Uterus (tissue), 4 donors: ENCODE measurements around the gene HOXD1. TPM values are rescaled to one million over a fixed set of nuclear protein-coding genes. Genes with fewer than 3 reads are reported as not detected.

Experiments used
- DNase-seq, 2 donors: peaks; one replicate each; pipeline ENCODE4 v3.0.0-alpha.2; 2019 to 2020
- H3K27ac ChIP-seq, 2 donors: fragments of 200-600 bp; sonication (generic); 1 replicate in 1 of 2; 2 replicates in 1 of 2; pipeline ENCODE4 v1.5.1; 2016 to 2018
- H3K27me3 ChIP-seq, 2 donors: fragments of 200-600 bp; sonication (generic); one replicate each; pipeline ENCODE4 v1.5.1; 2018 to 2019; ENCODE audit warnings: control low read depth in 1 of 2
- H3K36me3 ChIP-seq, 2 donors: fragments of 200-600 bp; sonication (generic); one replicate each; pipeline ENCODE4 v1.5.1; 2019; ENCODE audit warnings: control low read depth in 1 of 2
- H3K4me1 ChIP-seq, 2 donors: fragments of 200-600 bp; sonication (generic); one replicate each; pipeline ENCODE4 v1.5.1; 2018 to 2019; ENCODE audit warnings: control low read depth in 1 of 2
- H3K4me3 ChIP-seq, 2 donors: fragments of 200-600 bp; sonication (generic); 1 replicate in 1 of 2; 2 replicates in 1 of 2; pipeline ENCODE4 v1.5.1; 2018 to 2019; ENCODE audit warnings: mild to moderate bottlenecking in 1 of 2
- H3K9me3 ChIP-seq, 2 donors: fragments of 200-600 bp; sonication (generic); one replicate each; pipeline ENCODE4 v1.5.1; 2019; ENCODE audit warnings: control low read depth in 1 of 2
- POLR2A ChIP-seq, 2 donors: fragments of 450-650 bp; IDR thresholded peaks; one replicate each; pipeline ENCODE4 v1.6.1; 2016; ENCODE audit warnings: antibody characterized with exemption in 2 of 2, mild to moderate bottlenecking in 1 of 2, moderate library complexity in 1 of 2
- intact Hi-C: fragments of 100-400 bp; cut with DNase I; formaldehyde crosslinking; loops from one replicate; pipeline ENCODE4 v1.15.1; 2023; ENCODE audit warnings: low total_unique reads
- microRNA counts, 2 donors: library from miRNA; unstranded; fragments of <30 nt; microRNA quantifications; one replicate each; lab custom pipeline; 2016 to 2017
- microRNA-seq: library from miRNA; unstranded; fragments of <30 nt; microRNA quantifications from one replicate; pipeline ENCODE4, GENCODE V29; 2016; ENCODE audit warnings: borderline microRNAs expressed, borderline replicate concordance
- small RNA-seq: library from RNA; depleted of rRNA; stranded (forward); fragments of <200 nt; gene quantifications from one replicate; pipeline ENCODE3, GENCODE V24; 2016
- total RNA-seq, 4 donors: library from RNA; depleted of rRNA in 3 of 4; stranded (reverse); fragments of >200 nt in 3 of 4; gene quantifications; one replicate each; pipeline versions ENCODE4 v1.1.0 to v1.2.4, GENCODE V29; 2014 to 2023
- TF ChIP-seq, protein P1 (sequence below), 4 experiments: fragments of 200-600 bp in 2 of 4; fragments of 450-650 bp in 2 of 4; sonication (generic) in 2 of 4; IDR thresholded peaks; one replicate each; pipeline ENCODE4 v1.5.1; 2016 to 2019; ENCODE audit warnings: antibody characterized with exemption in 4 of 4, mild to moderate bottlenecking in 2 of 4, moderate library complexity in 1 of 4
- donor health status: DM: yes; HTN: yes; CAD: no.

HOXD1 gene
- total RNA-seq, 4 donors from 2014 or later = 0.21 to 2.9 (median 0.52) TPM; not detected in 1

DNA sequence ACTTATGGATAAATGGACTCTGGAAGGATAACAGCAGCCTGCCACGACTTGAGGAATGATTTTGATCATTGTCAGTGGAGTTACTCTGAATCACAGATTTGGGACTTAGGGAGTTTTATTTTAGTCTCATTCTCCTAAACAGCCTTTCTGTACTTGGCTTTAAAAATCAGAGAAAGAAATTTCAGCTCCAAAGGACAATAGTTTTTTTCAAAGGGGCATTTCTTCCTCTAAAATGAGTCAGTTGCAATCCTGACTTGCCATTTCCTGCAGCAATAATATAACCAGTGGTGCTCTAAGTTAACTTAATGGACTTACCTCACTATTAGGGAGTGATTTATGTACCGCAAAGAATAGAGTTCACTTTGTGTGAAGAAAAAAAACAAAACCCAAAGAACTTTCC is 45.7 kb downstream of the HOXD1 start:
- Histone ChIP-seq H3K27me3 (no peaks in the 10 kb centered on the region), H3K4me3 (no peak overlapping the region), H3K9me3 (no peaks in the 10 kb centered on the region), H3K27ac (no peak overlapping the region), H3K36me3 (no peaks in the 10 kb centered on the region), H3K4me1 (no peaks in the 10 kb centered on the region)
- intact Hi-C loops = no loop called here
- DNase-seq = no peak
- TF ChIP-seq POLR2A (IDR thresholded peaks at IDR 0.05) = no peak

DNA sequence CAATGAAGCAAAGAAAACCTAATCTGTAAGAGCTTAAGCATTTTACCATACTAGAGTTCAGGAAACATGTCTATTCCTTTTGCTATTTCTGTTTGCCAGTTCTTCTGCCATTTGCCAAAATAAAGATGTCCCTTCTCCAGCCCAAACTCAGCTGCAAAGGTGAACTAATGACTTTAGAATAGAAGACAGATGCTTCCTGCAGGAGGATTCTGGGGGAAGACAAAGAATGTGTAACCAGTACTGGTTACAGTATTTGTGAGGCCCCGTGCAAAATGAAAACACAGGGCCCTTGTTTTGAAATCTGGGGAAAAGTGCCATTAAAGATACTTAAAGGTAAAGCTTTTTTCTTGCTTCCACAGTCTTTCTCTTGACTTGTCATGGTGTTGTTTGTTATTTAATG is 46.5 kb downstream of the HOXD1 start:
- TF ChIP-seq, protein P1, sequence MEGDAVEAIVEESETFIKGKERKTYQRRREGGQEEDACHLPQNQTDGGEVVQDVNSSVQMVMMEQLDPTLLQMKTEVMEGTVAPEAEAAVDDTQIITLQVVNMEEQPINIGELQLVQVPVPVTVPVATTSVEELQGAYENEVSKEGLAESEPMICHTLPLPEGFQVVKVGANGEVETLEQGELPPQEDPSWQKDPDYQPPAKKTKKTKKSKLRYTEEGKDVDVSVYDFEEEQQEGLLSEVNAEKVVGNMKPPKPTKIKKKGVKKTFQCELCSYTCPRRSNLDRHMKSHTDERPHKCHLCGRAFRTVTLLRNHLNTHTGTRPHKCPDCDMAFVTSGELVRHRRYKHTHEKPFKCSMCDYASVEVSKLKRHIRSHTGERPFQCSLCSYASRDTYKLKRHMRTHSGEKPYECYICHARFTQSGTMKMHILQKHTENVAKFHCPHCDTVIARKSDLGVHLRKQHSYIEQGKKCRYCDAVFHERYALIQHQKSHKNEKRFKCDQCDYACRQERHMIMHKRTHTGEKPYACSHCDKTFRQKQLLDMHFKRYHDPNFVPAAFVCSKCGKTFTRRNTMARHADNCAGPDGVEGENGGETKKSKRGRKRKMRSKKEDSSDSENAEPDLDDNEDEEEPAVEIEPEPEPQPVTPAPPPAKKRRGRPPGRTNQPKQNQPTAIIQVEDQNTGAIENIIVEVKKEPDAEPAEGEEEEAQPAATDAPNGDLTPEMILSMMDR (IDR thresholded peaks at IDR 0.05) = no peak
- TF ChIP-seq POLR2A (IDR thresholded peaks at IDR 0.05) = no peak
- no peak for DNase-seq
- Histone ChIP-seq H3K27ac (no peak overlapping the region), H3K36me3 (no peaks in the 10 kb centered on the region), H3K4me1 (no peaks in the 10 kb centered on the region), H3K9me3 (no peaks in the 10 kb centered on the region), H3K4me3 (no peak overlapping the region), H3K27me3 (no peaks in the 10 kb centered on the region)
- intact Hi-C loops = no loop called here

DNA sequence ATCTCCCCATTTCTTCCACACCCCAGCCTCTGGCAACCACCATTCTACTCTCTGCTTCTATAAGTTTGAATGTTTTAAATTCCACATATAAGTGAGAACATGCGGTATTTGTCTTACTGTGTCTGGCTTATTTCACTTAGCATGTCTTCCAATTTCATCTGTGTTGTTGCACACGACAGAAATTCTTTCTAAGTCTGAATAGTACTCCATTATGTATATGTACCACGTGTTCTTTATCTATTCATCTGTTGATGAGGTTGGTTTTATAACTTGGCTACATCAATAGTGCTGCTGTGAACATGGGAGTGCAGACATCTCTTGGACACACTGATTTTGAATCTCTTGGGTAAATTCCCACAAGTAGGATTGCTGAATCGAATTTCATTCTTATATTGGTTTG is 49.0 kb downstream of the HOXD1 start:
- Histone ChIP-seq H3K36me3 (no peaks in the 10 kb centered on the region), H3K9me3 (no peaks in the 10 kb centered on the region), H3K4me3 (no peak overlapping the region), H3K4me1 (no peaks in the 10 kb centered on the region), H3K27me3 (no peaks in the 10 kb centered on the region), H3K27ac (no peak overlapping the region)
- no peak for DNase-seq
- intact Hi-C loops = no loop called here
- no peak for TF ChIP-seq POLR2A (IDR thresholded peaks at IDR 0.05)
- TF ChIP-seq, protein P1 (IDR thresholded peaks at IDR 0.05) = no peak

DNA sequence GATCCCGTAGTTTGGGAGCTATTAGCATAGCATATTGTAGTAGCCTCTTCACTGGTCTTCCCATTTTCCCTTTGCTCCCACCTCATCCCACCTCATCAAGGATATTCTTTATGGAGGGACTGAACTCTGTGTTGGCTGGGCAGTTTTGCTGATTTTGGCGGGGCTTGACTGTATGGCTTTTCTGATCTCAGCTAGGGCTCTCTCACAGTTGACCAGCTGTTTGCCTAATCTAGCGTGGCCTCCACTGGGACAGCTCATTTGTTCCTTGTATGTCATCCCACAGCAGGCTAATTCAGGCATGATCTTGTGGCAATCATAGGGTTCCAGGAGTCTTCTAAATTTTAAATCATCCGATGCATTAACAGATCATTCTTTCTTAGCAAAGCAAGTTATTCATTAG is 50.6 kb downstream of the HOXD1 start:
- no peak for DNase-seq
- Histone ChIP-seq H3K36me3 (no peaks in the 10 kb centered on the region), H3K27ac (no peak overlapping the region), H3K4me3 (no peak overlapping the region), H3K4me1 (no peaks in the 10 kb centered on the region), H3K9me3 (no peaks in the 10 kb centered on the region), H3K27me3 (no peaks in the 10 kb centered on the region)
- no peak for TF ChIP-seq POLR2A (IDR thresholded peaks at IDR 0.05)
- TF ChIP-seq, protein P1 (IDR thresholded peaks at IDR 0.05) = no peak
- intact Hi-C loops = no loop called here

DNA sequence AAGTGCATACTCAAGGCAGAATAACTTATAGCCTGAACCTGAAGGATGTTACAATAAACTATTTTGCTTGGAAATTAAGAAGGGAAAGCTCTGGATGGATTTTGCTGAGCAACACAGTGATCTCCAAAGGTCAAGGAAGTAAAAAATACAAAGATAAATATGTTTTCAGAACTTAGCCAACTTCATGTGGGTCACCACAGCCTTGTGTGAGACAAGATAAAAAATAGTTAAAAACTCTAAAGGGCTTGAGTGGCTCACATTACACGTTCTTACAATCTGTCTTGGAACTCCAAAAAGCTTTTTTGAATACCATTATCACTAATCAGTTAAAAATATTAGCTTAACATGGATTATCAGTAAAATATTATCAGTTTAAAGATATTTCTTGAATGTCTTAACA is 51.8 kb downstream of the HOXD1 start:
- H3K4me3 ChIP-seq = no peak overlapping the region
- DNase-seq = no peak
- no peak overlapping the region for H3K27ac ChIP-seq
- intact Hi-C loops = no loop called here
- H3K4me1 ChIP-seq = no peaks in the 10 kb centered on the region
- no peaks in the 10 kb centered on the region for H3K9me3 ChIP-seq
- H3K27me3 ChIP-seq = no peaks in the 10 kb centered on the region
- no peak for TF ChIP-seq POLR2A (IDR thresholded peaks at IDR 0.05)
- TF ChIP-seq, protein P1 (IDR thresholded peaks at IDR 0.05) = no peak
- no peaks in the 10 kb centered on the region for H3K36me3 ChIP-seq

MicroRNAs within 50 kb of the gene (microRNA counts, 767-probe panel; counts per million panel counts)
- microRNA hsa-miR-10b-5p (lab: Ali Mortazavi, UCI) = 7,999 to 9,301 counts per million in 2 donors

Small RNA genes lying within 50 kb of the gene (microRNA-seq; reads per million reads assigned to microRNA genes)
- gene MIR10B = 85,423 reads per million, percentile 98 among the genes with 10 or more reads in this experiment

Small RNA genes lying within 50 kb of the gene (small RNA-seq; reads per million reads assigned to genes)
- gene MIR10B = 349,822 reads per million, percentile 100 among the genes with 10 or more reads in this experiment

Other genes with a start within 250 kb of the HOXD1 start
- 10 to 100 TPM in 2 of 4 donors, 1 to 10 TPM in 2; 5.1 to 66.4 (median 25.2) TPM for gene LNPK, start 186.4 kb upstream of the HOXD1 start, total RNA-seq
- under 1 TPM in 1 of 4 donors, not detected in 3; 0.28 TPM for gene EVX2, start 104.7 kb upstream of the HOXD1 start, total RNA-seq
- 1 to 10 TPM in 1 of 4 donors, not detected in 3; 4.9 TPM for gene HOXD13, start 95.9 kb upstream of the HOXD1 start, total RNA-seq
- gene HOXD12, start 88.9 kb upstream of the HOXD1 start, total RNA-seq = under 1 TPM in 1 of 4 donors, not detected in 3; 0.76 TPM
- gene HOXD11, start 81.4 kb upstream of the HOXD1 start, total RNA-seq = 10 to 100 TPM in 1 of 4 donors, 1 to 10 TPM in 1, under 1 TPM in 1, not detected in 1; 0.88 to 34.6 (median 8.6) TPM
- 10 to 100 TPM in 3 of 4 donors, 1 to 10 TPM in 1; 6.8 to 81.0 (median 53.6) TPM for gene HOXD10, start 71.9 kb upstream of the HOXD1 start, total RNA-seq
- gene HOXD9, start 65.9 kb upstream of the HOXD1 start, total RNA-seq = 10 to 100 TPM in 3 of 4 donors, 1 to 10 TPM in 1; 3.8 to 78.1 (median 46.4) TPM
- gene HOXD8, start 59.0 kb upstream of the HOXD1 start, total RNA-seq = 10 to 100 TPM; 25.8 to 75.6 (median 48.0) TPM
- gene HOXD4, start 37.1 kb upstream of the HOXD1 start, total RNA-seq = 10 to 100 TPM in 2 of 4 donors, 1 to 10 TPM in 2; 6.8 to 41.6 (median 13.0) TPM
- 10 to 100 TPM; 14.7 to 61.2 (median 22.7) TPM for gene HOXD3, start 31.4 kb upstream of the HOXD1 start, total RNA-seq
- gene MTX2, start 80.8 kb downstream of the HOXD1 start, total RNA-seq = 10 to 100 TPM; 28.1 to 32.1 (median 31.3) TPM